NCI-H1105 treated with DMSO at 0.1 percent for 48 hours (cell line): ENCODE data around the gene OR5B21.

ENCODE experiments used
- DNase-seq: peaks from one replicate; lab custom pipeline; 2025; lab: John Stamatoyannopoulos, UW

The OR5B21 gene

DNA sequence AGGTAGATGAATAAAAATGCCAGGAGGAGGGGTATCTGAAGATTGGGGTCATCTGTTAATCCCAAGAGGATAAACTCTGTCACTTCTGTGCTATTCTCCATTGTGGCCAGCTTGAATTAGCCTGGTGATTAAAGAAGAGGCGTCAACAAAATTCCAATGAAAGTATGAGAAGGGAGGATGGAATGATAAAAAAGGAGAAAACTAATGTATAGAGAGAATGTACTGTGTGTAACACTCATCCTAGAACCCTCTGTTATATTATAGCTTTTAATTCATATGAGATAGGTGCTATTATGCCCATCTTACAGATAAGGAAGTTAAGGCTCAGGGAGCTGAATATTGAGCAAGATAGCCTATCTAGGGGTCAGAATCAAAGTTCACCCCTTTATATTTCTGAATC lies at the start of gene OR5B21:
OR5B21 (minus strand) TSS at position 101 of the 400 bp plus-strand sequence; CDS start at position 101, 0 bp downstream.
- DNase-seq: no peak

DNA sequence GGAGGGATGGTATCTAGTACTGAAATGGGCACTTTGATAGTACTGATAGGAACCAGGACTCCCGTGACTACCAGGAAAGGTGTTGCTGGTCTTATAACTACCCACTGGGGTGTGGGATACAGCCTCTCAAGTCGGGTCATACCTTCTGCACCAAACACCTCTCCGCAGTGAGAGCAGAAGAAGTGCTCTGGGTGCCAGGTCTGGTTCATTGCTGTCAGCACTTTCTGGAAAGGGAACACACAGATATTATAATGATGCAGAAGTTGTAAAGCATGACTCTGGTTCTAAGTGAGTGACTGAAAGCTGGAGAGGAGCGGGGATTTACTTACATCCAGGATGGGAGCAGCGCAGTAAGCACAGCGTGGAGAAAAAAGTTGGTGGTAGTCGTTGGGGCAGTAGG lies 41.7 kb upstream of the OR5B21 start:
- no peak for DNase-seq

DNA sequence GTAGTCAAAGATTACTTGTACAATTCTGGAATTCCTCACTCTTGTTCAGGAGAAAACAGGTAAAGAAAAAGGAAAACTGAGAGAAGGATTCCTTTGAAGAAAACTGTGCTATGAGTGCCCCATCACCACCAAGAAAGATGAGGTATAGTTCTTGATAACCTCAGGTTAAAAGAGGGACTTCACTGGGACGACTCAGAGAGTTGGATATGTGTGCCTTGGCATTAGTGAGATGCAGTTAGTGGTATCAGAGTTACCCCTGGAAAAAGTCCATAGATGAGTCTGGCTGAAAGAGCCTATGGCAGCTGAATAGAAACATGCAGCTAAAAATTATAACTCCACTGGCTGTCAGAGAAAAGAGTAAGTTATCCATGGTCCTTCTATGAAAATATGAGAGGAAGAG lies 38.9 kb upstream of the OR5B21 start:
- DNase-seq: no peak

DNA sequence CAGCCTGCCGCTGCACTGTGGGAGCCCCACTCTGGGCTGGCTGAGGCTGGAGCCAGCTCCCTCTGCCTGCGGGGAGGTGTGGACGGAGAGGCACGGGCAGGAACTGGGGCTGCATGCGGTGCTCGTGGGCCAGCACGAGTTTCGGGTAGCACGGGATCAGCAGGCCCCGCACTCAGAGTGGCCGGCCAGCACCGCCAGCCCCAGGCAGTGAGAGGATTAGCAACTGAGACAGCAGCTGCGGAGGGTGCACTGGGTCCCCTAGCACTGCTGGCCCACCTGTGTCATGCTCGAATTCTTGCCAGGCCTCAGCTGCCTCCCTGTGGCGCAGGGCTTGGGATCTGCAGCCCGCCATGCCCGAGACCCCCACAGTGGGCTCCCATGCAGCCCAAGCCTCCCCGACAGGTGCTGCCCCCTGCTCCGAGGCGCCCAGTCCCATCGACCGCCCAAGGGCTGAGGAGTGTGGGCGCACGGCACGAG lies 24.0 kb upstream of the OR5B21 start:
- no peak for DNase-seq

DNA sequence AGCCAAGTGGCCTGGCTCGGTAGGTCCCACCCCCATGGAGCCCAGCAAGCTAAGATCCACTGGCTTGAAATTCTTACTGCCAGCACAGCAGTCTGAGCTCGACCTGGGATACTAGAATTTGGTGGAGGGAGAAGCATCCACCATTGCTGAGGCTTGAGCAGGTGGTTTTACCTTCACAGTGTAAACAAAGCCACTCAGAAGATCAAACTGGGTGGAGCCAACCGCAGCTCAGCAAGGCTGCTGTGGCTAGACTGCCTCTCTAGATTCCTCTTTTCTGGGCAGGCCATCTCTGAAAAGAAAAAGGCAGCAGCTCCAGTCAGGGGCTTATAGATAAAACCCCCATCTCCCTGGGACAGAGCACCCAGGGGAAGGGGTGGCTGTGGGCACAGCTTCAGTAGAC lies 22.3 kb upstream of the OR5B21 start:
- no peak for DNase-seq

DNA sequence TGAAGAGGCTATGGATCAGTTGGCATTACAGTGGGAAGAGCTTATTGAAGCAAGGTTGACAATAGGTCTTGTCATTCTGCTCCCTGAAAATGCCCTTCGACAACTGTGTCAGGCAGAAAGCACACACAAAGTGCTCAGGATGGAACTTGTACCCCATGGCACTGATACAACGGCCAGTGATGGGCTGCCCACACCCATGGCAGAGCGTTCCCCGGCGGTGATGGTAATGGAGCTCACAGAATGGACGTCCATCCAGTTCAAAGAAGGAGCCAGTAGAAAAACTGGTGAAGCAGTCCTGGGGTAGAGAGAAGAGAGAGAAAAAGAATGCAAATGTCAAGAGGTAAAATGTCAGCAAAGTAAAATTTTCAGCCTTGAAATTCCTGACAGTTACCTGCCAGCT lies 19.5 kb upstream of the OR5B21 start:
- DNase-seq: no peak

DNA sequence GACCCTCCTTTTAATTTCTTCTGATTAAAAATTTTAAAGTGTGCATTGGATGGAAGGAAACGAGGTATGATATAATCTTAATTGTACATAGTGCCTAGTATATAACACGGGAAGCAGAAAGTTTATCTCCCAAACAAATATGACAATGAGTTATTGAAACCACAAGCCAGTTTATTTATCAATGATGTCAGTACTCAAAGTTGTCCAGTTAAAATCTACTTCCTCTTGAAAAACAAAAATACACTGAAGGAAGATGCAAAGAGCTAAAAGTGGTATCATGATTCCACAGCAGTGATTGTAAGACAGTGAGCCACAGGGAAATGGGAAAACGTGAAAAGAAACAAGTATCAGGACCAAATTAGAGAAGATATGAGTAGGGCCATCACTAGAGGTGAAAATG lies 18.8 kb upstream of the OR5B21 start:
- DNase-seq: no peak

DNA sequence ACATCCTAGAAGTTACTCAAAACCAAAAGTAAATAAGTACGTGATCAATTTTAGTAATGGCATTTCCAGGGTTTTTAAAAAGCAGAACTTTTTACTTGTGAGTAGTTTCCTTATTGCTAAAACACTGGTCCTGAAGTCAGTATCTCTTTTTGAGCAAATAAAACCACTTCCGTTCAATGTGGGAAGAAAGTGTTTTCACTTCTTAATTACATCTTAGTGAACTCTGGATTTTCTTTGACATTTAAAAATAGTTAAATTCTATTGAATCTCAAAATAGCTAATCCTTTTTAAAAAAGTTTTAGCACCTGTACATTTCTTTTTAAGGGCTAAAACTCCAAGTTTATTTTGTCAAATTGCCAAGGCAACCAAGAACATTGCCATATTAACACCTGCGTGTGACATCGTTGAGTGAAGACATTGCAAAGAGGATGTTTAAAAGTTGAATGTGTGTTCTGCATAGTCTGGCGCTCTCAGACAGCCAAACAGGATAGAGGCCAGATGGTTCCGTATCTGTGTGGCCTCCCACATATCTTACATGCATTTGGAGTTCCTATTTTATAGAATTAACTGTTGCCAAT lies 17.2 kb upstream of the OR5B21 start:
- DNase-seq: no peak

DNA sequence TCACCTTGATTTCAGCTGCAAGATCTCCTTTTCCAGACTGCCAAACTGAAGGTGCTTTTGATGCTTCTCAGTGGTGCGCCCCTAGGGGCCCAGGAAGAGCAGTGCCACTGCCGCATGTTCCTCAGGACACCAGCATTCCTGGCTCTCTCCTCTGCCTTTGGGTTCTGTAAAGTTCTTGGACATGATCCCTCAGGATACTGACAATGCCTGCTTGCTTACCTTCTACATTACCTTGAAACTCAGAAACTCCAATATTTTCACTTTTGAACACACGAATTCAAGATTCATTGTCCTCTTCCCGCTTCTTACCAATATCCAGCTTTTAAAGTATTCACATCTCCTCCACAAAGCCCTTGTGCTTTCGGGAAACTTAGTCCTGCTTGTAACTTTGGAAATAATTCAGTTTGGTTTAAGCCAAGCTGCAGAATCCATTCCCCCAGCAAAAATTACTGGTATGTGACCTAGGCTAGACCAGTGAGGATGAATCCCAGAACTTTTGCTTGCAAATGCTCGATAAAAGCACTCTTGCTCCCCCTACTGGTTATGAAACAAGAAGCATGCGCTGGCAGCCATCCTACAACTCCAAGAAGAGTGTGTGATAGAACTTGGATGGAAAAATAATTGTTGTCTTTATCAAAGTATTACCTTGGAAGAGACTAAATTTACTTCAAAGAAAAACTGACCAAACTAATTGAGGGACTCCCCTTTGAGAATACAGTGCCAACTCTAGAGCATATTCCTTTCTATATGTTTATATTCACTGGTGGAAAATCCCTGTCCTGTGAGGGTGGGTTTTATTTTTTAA lies 16.5 kb upstream of the OR5B21 start:
- peak; percentile 66 for DNase-seq

DNA sequence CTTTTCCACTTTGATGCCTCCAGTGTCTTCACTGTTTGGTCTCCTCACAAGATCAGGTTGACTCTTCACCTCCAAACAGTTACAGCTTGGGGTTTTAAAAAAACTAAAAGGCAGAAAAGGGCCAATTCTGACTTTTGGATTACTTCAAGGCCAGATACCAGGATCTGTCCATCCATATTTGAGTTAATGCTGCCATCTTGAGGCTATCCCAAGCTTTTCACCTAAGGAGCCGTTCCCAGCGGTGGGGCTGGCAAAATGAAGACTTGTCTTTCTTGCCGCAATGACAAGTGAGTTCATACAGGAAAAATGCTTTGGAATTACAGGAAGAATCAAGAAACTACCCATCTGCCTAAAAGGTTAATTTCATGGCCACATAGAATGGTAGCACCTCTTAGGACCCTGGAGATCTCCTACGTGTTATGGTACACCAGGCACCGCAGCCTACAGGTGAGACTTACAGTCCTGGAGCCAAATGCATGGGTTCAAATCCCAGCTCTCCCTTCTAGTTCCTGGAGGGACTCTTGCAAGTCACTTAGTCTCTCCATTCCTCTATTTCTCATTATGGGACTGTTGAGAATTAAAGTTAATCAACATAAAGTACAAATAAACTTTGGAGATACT lies 6.0 kb upstream of the OR5B21 start:
- peak; percentile 55 for DNase-seq

DNA sequence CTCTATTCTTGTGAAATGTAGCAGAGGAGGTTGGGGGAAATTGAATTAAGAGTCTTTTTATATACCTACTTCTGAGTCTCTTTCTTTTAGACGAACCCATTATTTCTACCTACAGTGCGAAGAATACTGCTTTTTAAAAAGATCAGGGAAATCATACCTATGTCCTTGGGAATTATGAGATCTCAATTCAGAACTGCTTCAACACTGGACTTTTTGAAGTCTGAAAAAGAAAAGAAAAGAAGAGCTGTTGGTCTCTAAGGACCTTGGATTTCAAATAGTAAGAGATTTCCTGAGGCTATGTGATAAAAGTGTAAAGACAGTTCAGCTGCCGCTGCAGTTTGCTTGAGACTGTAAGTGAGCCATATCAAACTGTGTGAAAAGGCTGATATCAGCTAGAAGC lies 3.7 kb upstream of the OR5B21 start:
- no peak for DNase-seq

DNA sequence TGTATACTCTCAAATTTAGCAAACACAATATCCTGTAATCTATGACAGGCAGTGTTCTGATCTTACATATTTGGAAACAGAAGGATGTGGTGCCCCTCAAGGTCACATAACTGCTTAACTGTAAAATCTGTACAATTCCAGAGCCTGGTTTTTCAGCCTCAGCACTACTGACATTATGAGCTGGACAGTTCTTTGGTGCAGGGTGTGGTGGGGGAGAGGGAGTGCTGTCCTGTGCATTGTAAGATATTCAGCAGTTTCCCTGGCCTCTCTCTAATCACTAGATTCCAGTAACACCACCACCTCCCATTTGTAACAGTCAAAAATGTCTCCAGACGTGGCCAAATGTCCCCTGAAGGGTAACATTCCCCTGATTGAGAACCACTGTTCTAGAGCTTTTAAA lies 1.8 kb upstream of the OR5B21 start:
- DNase-seq: no peak

DNA sequence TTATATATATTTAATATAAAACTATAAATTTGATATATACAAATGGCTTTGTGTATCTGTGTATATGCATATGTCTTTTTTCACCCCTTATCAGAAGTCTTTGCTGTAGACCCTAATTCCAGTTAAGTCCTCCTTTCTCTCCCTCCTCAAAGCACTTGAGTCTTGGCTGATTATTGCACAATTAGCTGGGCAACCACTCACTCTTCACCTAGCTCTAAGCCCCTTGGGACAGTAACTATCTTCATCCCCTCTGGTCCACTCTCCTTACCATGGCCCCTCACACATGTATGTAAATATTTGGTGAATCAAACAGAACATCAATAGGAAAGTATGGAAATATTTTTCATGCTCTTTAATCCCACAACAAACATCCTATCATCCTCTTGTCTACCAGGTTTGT lies 909 bp upstream of the OR5B21 start:
- DNase-seq: no peak

DNA sequence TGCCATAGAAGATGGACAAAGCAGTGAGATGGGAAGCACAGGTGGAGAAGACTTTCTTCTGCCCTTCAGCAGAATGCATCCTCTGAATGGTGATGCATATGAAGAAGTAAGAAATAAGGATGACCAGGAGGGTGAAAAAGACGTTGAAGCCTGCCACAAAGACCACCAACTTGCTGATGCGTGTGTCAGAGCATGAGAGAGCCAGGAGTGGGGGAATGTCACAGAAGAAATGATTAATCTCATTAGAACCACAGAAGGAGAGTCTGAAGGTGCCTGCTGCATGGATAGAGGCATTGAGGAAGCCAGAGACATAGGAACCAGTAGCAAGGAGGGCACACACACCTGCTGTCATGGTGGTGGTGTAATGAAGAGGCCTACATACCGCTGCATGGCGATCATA lies 550 bp downstream of the OR5B21 start:
- no peak for DNase-seq

DNA sequence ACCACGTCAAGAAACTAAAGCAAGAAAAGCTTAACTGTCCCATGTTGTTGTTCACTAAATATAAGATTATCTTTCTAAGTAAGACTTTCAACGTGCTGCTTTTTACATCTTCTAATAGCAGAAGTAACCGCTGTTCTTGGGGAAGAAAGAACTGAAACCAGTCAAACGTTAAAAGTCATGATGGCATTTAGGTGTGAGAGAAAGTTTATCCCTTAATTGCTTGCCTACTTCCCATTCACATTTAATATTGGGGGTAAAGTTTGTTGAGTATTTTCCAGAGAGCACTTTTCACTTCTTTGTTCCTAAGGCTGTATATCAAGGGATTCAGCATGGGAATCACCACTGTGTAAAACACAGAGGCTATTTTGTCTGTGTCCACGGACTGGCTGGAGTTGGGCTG lies 970 bp downstream of the OR5B21 start:
- DNase-seq: no peak

DNA sequence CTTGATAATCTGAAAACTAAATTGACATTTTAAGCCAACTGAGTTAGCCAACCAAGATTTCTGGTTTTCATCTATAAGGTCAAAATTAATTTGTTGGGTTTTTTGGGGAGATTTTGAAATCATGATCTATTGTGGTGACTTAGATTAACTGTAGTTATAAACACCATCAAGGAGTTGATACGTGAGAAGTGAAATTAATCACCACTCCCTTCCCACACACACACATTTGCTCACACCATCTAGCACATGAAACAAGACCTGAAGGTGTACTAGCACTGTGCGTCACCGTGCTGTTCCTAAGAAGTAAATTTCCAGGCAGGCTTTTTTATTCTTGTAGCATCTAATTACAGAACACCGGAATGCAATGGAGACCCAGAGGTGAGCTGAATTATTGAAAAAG lies 2.1 kb downstream of the OR5B21 start:
- no peak for DNase-seq

DNA sequence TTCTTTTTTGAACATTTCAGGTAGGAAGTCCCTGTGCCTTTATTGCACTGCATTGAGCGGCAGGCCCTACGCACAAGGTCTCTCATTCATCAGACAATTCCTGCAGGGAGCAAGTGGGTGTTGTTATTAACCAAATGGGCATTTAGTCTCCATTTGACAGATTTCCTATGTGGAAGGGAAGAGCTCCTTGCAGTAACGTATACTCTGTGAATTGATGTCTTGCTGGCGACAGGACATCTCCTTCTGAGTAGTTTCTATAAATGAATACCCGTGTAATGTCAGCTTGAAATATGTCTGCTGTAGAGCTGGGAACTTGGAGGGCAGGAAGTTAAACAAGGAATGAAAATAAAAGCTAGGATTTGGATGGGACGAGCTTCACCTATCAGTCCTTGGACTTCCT lies 3.7 kb downstream of the OR5B21 start:
- DNase-seq: no peak

DNA sequence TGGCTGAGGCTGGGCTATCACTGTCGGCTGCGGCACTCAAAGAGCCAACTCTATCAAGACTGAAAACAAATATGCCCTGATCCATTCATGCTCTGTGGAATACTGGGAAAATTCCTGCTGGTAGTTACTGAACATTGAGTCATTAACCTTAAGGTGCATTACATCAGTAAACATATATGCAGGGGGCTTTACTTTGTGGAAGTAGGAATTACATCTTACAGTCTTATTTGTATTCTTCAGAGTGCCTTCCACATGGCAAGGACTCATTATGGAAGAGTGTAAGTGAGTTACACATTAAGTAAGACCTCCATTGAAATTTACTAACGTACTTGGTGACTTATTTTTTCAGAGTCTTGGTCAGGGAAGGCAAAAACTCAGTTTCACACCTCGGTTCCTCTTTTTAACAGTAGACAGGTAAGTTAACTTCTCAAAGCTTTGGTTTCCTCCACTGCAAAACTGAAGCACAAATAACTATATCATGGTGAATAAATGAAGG lies 4.5 kb downstream of the OR5B21 start:
- DNase-seq: no peak

DNA sequence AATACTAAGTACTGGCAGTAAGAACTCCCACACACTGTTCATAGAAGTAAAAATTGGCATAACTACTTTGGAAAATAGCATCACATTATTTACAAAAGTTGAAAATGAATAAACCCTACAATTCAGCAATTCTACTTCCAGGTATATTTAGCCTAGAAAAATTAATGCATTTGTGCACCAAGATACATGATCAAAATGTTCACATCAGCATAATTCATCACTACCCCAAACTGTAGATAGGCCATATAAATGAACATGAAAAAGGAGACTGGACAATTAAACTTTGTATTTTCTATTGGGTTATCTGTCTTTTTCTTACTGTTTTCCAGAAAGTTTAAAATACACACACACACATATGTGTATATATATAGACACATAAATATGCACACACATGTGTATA lies 5.9 kb downstream of the OR5B21 start:
- no peak for DNase-seq

DNA sequence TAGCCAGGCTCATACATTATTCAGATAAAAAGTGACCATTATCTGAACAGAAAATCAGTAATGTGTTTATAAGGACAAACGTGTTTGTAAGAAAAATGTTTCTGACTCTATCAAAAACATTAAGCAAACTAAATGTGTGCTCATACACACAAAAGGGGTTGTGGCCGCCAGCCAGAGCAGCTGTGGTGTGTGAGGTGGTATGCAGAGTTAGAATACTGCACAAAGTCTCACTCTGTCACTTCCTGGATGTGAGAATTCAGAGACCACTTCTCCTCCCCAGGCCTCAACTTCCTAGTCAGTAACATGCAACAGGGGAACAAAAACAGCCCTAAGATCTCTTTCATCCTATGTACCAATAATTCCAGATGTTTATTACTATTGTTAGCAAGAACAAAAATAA lies 9.4 kb downstream of the OR5B21 start:
- DNase-seq: no peak

DNA sequence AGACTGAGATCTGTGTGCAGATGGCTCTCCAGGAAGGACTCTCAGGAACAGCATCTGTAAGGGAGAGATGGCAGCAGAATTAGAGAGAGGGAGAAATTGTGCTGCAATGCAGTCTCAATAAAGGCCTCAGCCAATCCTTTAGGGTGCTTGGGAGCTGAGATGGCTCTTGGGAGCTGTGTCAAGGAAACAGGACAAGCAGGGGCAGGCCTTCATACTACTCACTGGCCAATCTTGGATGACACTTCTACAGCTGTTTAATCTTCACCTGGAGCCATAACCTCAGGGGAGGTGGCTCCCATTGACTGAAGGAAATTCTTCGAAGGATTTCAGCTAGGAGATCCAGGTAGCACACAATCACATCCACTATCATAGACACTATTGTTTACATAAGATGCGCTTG lies 10.0 kb downstream of the OR5B21 start:
- DNase-seq: no peak

DNA sequence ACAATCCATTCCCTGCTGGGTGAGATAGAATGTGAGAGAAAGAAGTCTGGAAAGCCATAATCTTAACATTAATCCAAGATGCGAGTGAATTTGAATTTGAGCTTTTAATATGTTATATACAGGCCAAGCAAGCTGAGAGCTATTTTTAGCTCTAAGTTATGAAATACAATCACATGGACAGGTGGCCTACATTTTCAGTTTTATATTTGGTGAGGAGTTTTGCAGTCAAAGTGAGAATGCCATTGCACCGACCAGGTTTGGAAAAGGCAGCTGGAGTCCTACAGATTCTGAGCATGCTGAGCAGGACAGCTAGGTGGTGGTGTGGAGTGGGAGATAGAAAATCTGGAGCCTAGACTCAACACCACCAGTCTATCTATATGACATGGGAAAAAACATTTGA lies 12.0 kb downstream of the OR5B21 start:
- DNase-seq: no peak

DNA sequence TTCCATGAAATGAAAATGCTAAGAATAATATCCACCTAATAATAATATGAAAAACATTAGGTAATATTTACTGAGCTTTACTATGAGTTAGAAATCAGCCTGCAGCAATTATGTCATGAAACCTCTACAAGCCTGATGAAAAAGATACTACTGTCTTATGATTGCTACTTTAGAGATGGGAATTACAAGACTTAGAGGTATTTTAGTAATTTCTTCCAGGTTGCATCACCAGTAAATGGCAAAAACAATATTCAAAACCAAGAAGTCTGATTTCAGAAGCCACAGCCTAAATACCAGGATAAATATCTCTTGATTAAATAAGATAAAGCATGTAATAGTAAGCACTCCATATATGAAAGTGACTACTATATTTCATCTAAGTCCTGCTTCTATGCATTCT lies 13.8 kb downstream of the OR5B21 start:
- no peak for DNase-seq
